ENCODE measurements around the gene DIP2C. TPM values are rescaled to one million over a fixed set of nuclear protein-coding genes. Genes with fewer than 3 reads are reported as not detected.
A peak's percentile ranks its signal among the peaks of the same experiment; 100 is the strongest.

DIP2C gene
- total RNA-seq, 6 experiments from 2014 or later = 23.2 to 28.9 (median 26.3) TPM

DNA sequence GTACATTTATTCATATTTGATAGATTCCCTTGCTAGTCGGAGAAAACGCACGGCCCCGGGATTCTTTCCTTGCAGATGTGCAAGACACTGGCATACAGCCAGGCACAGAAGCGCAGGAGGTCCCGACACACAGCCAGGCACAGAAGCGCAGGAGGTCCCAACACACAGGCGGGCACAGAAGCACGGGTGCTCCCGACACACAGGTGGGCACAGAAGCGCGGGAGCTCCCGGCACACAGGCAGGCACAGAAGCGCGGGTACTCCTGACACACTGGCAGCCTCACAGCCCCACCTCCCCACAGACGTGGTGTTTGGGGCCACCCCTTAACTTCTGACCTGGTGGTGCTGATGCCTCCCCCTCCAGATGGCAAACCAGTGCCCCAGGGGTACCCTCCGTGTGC, 316.9 kb downstream of the DIP2C start:
- Mint-ChIP-seq H3K4me3 (peak overlapping the region; percentile 43; the same call in 1 of the 2 replicates), H3K9me3 (no peaks in the 10 kb centered on the region; the same call in 1 of the 2 replicates), H3K27ac (peak overlapping the region; percentile 8), H3K36me3 (ENCODE audit: low read depth) (peaks cover 39% of the 10 kb centered on the region), H3K27me3 (ENCODE audit: insufficient read depth) (no peaks in the 10 kb centered on the region; the same call in 1 of the 2 replicates), H3K4me1 (ENCODE audit: low read depth) (peaks cover 54% of the 10 kb centered on the region)
- DNase-seq = no peak
- TF ChIP-seq, protein P1, sequence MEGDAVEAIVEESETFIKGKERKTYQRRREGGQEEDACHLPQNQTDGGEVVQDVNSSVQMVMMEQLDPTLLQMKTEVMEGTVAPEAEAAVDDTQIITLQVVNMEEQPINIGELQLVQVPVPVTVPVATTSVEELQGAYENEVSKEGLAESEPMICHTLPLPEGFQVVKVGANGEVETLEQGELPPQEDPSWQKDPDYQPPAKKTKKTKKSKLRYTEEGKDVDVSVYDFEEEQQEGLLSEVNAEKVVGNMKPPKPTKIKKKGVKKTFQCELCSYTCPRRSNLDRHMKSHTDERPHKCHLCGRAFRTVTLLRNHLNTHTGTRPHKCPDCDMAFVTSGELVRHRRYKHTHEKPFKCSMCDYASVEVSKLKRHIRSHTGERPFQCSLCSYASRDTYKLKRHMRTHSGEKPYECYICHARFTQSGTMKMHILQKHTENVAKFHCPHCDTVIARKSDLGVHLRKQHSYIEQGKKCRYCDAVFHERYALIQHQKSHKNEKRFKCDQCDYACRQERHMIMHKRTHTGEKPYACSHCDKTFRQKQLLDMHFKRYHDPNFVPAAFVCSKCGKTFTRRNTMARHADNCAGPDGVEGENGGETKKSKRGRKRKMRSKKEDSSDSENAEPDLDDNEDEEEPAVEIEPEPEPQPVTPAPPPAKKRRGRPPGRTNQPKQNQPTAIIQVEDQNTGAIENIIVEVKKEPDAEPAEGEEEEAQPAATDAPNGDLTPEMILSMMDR (IDR thresholded peaks at IDR 0.05) = no peak

DNA sequence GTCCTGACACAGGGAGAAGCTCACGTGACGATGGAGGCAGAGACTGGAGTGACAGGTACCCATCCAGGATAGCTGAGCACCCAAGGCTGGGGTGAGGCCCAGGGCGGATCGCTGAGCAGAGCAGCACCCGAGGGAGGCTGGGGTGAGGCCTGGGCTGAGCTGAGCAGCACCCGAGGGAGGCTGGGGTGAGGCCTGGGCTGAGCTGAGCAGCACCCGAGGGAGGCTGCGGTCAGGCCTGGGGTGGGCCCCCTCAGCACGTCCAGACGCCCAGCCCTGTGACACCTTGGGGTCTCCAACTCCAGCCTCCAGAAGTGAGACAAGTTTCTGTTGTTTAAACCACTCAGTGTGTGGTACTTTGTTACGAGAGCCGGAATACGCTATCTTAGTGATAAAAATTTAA, 318.0 kb downstream of the DIP2C start:
- DNase-seq = no peak
- TF ChIP-seq, protein P1 (IDR thresholded peaks at IDR 0.05) = no peak
- Mint-ChIP-seq H3K36me3 (ENCODE audit: low read depth) (peaks cover 35% of the 10 kb centered on the region), H3K4me1 (ENCODE audit: low read depth) (peaks cover 54% of the 10 kb centered on the region), H3K9me3 (no peaks in the 10 kb centered on the region; the same call in 1 of the 2 replicates), H3K27ac (no peak overlapping the region; the same call in 1 of the 2 replicates), H3K4me3 (no peak overlapping the region), H3K27me3 (ENCODE audit: insufficient read depth) (no peaks in the 10 kb centered on the region; the same call in 1 of the 2 replicates)

DNA sequence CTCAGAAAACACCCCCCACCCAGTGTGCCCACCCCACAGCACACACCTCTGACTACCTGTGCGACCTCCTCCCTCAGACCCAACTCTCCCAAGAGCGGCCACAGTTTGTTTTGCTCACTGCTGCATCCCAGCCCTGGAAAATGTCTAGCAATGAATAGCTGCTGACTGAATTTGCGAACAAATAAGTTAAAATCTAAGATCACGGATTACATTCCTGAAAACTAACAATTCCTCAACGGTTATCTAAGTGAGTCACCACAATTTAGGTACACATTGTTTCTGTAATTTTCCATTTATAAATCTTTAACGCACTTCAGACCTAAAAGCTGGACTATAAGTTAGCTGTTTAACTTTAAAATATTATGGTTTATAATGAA, 319.0 kb downstream of the DIP2C start:
- Mint-ChIP-seq H3K9me3 (no peaks in the 10 kb centered on the region; the same call in 1 of the 2 replicates), H3K27ac (peak overlapping the region; percentile 81), H3K27me3 (ENCODE audit: insufficient read depth) (no peaks in the 10 kb centered on the region; the same call in 1 of the 2 replicates), H3K4me1 (ENCODE audit: low read depth) (peaks cover 54% of the 10 kb centered on the region), H3K4me3 (peak overlapping the region; percentile 71; the same call in 1 of the 2 replicates), H3K36me3 (ENCODE audit: low read depth) (peaks cover 34% of the 10 kb centered on the region)
- no peak for DNase-seq
- TF ChIP-seq, protein P1 (IDR thresholded peaks at IDR 0.05) = no peak

DNA sequence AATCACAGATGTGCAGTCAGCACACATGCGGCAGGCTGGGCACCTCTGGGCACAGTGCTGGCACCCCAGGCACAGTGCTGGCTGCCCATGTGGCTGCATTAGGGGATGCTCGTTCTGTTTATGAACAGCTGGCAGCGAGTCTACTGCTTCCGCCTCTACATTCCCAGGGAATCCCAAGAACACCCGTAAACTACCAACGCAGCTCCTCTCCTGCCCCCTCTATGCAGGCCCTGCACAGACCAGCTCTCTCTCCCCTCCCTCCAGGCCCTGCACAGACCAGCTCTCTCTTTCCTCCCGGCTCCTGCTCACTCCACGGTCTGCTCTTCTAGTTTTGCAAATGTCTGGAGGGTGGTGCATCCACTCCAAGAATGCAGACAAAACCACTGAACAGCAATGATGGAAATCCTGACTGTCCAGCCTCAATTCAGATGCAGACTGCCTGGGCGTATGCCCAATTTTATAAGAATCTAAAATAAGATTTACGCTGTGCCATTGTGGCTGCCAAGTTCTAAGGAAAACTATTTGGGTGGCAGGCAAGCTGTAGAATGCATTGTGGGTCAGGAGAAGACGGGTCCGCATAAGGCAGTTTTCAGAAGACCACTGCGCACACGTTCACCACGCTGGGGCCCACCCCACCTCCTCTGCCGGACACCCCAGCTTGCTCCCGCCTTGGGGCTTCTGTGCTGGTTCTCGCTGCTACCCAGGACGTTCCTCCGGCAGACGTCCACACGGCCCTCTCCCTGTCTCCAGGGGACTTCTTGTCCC, 319.6 kb downstream of the DIP2C start:
- H3K27me3 Mint-ChIP-seq (ENCODE audit: insufficient read depth) = no peaks in the 10 kb centered on the region; the same call in 1 of the 2 replicates
- peak overlapping the region; percentile 71; the same call in 1 of the 2 replicates for H3K4me3 Mint-ChIP-seq
- peaks cover 28% of the 10 kb centered on the region for H3K36me3 Mint-ChIP-seq (ENCODE audit: low read depth)
- peak overlapping the region; percentile 81 for H3K27ac Mint-ChIP-seq
- DNase-seq = peak; percentile 21
- no peaks in the 10 kb centered on the region for H3K9me3 Mint-ChIP-seq
- H3K4me1 Mint-ChIP-seq (ENCODE audit: low read depth) = peaks cover 48% of the 10 kb centered on the region
- TF ChIP-seq, protein P1 (IDR thresholded peaks at IDR 0.05) = no peak

DNA sequence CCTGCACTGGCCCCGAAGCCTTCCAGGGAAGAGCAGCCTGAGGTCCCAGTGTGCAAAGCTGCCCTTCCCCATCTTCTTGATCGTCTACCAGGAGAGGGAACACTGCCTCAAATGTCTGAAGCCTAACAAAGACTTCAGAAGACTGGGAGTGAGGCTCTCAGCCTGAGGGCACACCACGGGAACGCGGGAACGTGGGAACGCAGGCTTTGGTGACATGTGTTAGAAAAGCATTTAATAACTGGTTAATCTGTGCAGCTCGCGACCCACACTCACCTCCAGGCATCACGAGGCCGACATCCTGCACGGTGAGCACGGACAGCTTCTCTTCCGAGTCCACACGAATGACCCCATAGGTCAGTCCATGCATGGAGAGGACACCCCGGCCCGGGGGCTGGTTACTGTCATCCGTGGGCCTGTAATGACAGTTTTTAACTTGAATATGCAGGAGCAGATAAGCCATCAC, 320.2 kb downstream of the DIP2C start:
- Mint-ChIP-seq H3K4me3 (no peak overlapping the region), H3K36me3 (ENCODE audit: low read depth) (peaks cover 22% of the 10 kb centered on the region), H3K27ac (no peak overlapping the region), H3K9me3 (no peaks in the 10 kb centered on the region), H3K27me3 (ENCODE audit: insufficient read depth) (no peaks in the 10 kb centered on the region; the same call in 1 of the 2 replicates), H3K4me1 (ENCODE audit: low read depth) (peaks cover 43% of the 10 kb centered on the region)
- TF ChIP-seq, protein P1 (IDR thresholded peaks at IDR 0.05) = no peak
- no peak for DNase-seq

Measured in HFFc6 (cell line).